IMR-90 (cell line): ENCODE measurements around the gene PEX7. TPM values are rescaled to one million over a fixed set of nuclear protein-coding genes. Genes with fewer than 3 reads are reported as not detected.

ENCODE experiments used
- ATAC-seq: fragments of 200-7000 bp; cut with Tn5 transposase; 2 replicates; pipeline ENCODE4 v1.9.1; 2020; ENCODE audit warnings: low read depth, mild to moderate bottlenecking, moderate library complexity
- BruUV-seq: library from RNA; stranded (reverse); fragments of 400-500 nt; replicated peaks from 2 replicates; lab custom pipeline; 2021; lab: Mats Ljungman, UMichigan
- CTCF ChIA-PET: fragments of 300-600 bp; formaldehyde crosslinking; extraction: SDS; loops from one replicate; lab custom pipeline; 2021; ENCODE audit warnings: antibody characterized with exemption; lab: Yijun Ruan, JAX
- POLR2A ChIA-PET: fragments of 300-600 bp; sonication (Branson Sonifier 250); formaldehyde crosslinking; loops from one replicate; lab custom pipeline; 2022; ENCODE audit warnings: antibody characterized with exemption; ENCODE audit not compliant: unreplicated experiment; lab: Charles Lee
- DNase-seq: peaks from one replicate; pipeline ENCODE4 v3.0.0; 2013
- H2AFZ ChIP-seq: replicated peaks from 2 replicates; pipeline ENCODE3; 2013; ENCODE audit warnings: low read length, mild to moderate bottlenecking; ENCODE audit not compliant: poor library complexity
- H2AK5ac ChIP-seq: 2 replicates; pipeline ENCODE4 v1.6.1; 2013; ENCODE audit warnings: low read depth, low read length, inconsistent platforms
- H2AK9ac ChIP-seq: replicated peaks from 2 replicates; pipeline ENCODE3; 2013; ENCODE audit warnings: mild to moderate bottlenecking, low read depth, low read length, moderate library complexity; ENCODE audit not compliant: poor library complexity
- H2BK120ac ChIP-seq: 2 replicates; pipeline ENCODE4 v1.6.1; 2013; ENCODE audit warnings: low read depth, low read length, inconsistent platforms
- H2BK15ac ChIP-seq: 3 replicates; pipeline ENCODE4 v1.6.1; 2013; ENCODE audit warnings: low read depth, low read length, inconsistent platforms
- H2BK20ac ChIP-seq: 2 replicates; pipeline ENCODE4 v1.6.1; 2013; ENCODE audit warnings: low read depth, mild to moderate bottlenecking, inconsistent platforms, low read length, moderate library complexity
- H2BK5ac ChIP-seq: 2 replicates; pipeline ENCODE4 v1.6.1; 2013; ENCODE audit warnings: mild to moderate bottlenecking, low read depth, low read length, inconsistent platforms; ENCODE audit not compliant: poor library complexity, severe bottlenecking
- H3K14ac ChIP-seq: replicated peaks from 2 replicates; pipeline ENCODE4 v1.6.1; 2013; ENCODE audit warnings: low read depth, low read length, inconsistent platforms
- H3K18ac ChIP-seq: 2 replicates; pipeline ENCODE4 v1.6.1; 2013; ENCODE audit warnings: low read depth, low read length, control low read depth
- H3K23ac ChIP-seq: 2 replicates; pipeline ENCODE4 v1.6.1; 2013; ENCODE audit warnings: low read depth, low read length, inconsistent platforms
- H3K27ac ChIP-seq: 2 replicates; pipeline ENCODE4 v1.5.1; 2013; ENCODE audit warnings: mild to moderate bottlenecking, control low read depth, low read length; ENCODE audit not compliant: insufficient read depth
- H3K27me3 ChIP-seq: 2 replicates; pipeline ENCODE4 v1.6.1; 2013; ENCODE audit warnings: low read length; ENCODE audit not compliant: control insufficient read depth, insufficient read depth
- H3K36me3 ChIP-seq: 2 replicates; pipeline ENCODE4 v1.6.1; 2013; ENCODE audit warnings: low read length, mixed read lengths; ENCODE audit not compliant: control insufficient read depth, insufficient read depth
- H3K4ac ChIP-seq: 2 replicates; pipeline ENCODE4 v1.6.1; 2013; ENCODE audit warnings: low read depth, low read length, inconsistent platforms
- H3K4me1 ChIP-seq: 2 replicates; pipeline ENCODE4 v1.6.1; 2013; ENCODE audit warnings: low read length, mixed read lengths; ENCODE audit not compliant: control insufficient read depth, insufficient read depth
- H3K4me2 ChIP-seq: 2 replicates; pipeline ENCODE4 v1.6.1; 2013; ENCODE audit warnings: low read depth, mild to moderate bottlenecking, control low read depth, low read length, moderate library complexity
- H3K4me3 ChIP-seq: 2 replicates; pipeline ENCODE4 v1.5.1; 2013; ENCODE audit warnings: low read depth, mild to moderate bottlenecking, control low read depth, low read length, moderate library complexity; ENCODE audit not compliant: insufficient read depth
- H3K56ac ChIP-seq: 2 replicates; pipeline ENCODE4 v1.6.1; 2013; ENCODE audit warnings: low read length, inconsistent platforms; ENCODE audit not compliant: insufficient read depth; ENCODE audit errors: extremely low read depth
- H3K79me1 ChIP-seq, 2 experiments: 2 replicates each; pipeline ENCODE4 v1.6.1; 2013; ENCODE audit warnings: low read length in 2 of 2, inconsistent platforms in 1 of 2, low read depth in 1 of 2
- H3K9ac ChIP-seq: 2 replicates; pipeline ENCODE4 v1.6.1; 2013; ENCODE audit warnings: low read depth, low read length, control low read depth
- H3K9me1 ChIP-seq: 2 replicates; pipeline ENCODE4 v1.6.1; 2013; ENCODE audit warnings: low read length, inconsistent platforms; ENCODE audit not compliant: insufficient read depth
- H3K9me3 ChIP-seq: 2 replicates; pipeline ENCODE4 v1.6.1; 2013; ENCODE audit warnings: low read length; ENCODE audit not compliant: control insufficient read depth, insufficient read depth
- H4K20me1 ChIP-seq: 2 replicates; pipeline ENCODE4 v1.6.1; 2013; ENCODE audit warnings: low read length, inconsistent platforms; ENCODE audit not compliant: insufficient read depth
- H4K5ac ChIP-seq: 2 replicates; pipeline ENCODE4 v1.6.1; 2013; ENCODE audit warnings: mild to moderate bottlenecking, low read depth, low read length, control low read depth
- H4K8ac ChIP-seq, 2 experiments: 2 replicates each; pipeline ENCODE4 v1.6.1; 2013; ENCODE audit warnings: low read depth in 2 of 2, low read length in 2 of 2, control low read depth in 1 of 2, inconsistent platforms in 1 of 2
- H4K91ac ChIP-seq: 2 replicates; pipeline ENCODE4 v1.6.1; 2013; ENCODE audit warnings: low read depth, low read length, inconsistent platforms; ENCODE audit not compliant: insufficient read depth
- WGBS, 2 experiments: methylation state at CpG; one replicate each; pipeline versions ENCODE4 v1.1.5 to v1.1.7; 2013; ENCODE audit warnings: missing lambda C conversion rate in 2 of 2; ENCODE audit not compliant: insufficient read length in 1 of 2; ENCODE audit errors: extremely low coverage in 2 of 2; 5-methylcytosine and 5-hydroxymethylcytosine counted together
- dilution Hi-C: fragments of 300-500 bp; cut with HindIII; formaldehyde crosslinking; loops from one replicate; pipeline ENCODE4 v1.14.3; 2018; ENCODE audit warnings: low sequenced_read_pairs; ENCODE audit not compliant: unreplicated experiment
- in situ Hi-C: fragments of 300-500 bp; cut with MboI; formaldehyde crosslinking; loops from 3 replicates; pipeline ENCODE4 v1.14.3; 2019; ENCODE audit warnings: low sequenced_read_pairs, inconsistent platforms, mixed read lengths
- intact Hi-C: fragments of 100-400 bp; cut with micrococcal nuclease; formaldehyde crosslinking; loops from 2 replicates; pipeline ENCODE4 v1.10.0; 2022
- polyA plus RNA-seq, 3 experiments: library from polyadenylated mRNA; depleted of rRNA; stranded (reverse); fragments of >200 nt; gene quantifications; 2 replicates each; pipeline ENCODE4 v1.2.3, GENCODE V29; 2012; ENCODE audit warnings: low replicate concordance in 1 of 3
- total RNA-seq: library from RNA; depleted of rRNA; stranded (reverse); fragments of >200 nt; gene quantifications from 2 replicates; pipeline ENCODE4 v1.2.3, GENCODE V29; 2012
- TF ChIP-seq, protein P1 (sequence below): fragments of 150-350 bp; IDR thresholded peaks from 2 replicates; pipeline ENCODE4 v1.6.1; 2016; ENCODE audit warnings: low read depth, mild to moderate bottlenecking, low read length, moderate library complexity, borderline replicate concordance

The PEX7 gene
- total and polyA plus RNA-seq, 2 of the 4 experiments (the other 2 are of a cell fraction), result 5.4 to 7.0 TPM

DNA sequence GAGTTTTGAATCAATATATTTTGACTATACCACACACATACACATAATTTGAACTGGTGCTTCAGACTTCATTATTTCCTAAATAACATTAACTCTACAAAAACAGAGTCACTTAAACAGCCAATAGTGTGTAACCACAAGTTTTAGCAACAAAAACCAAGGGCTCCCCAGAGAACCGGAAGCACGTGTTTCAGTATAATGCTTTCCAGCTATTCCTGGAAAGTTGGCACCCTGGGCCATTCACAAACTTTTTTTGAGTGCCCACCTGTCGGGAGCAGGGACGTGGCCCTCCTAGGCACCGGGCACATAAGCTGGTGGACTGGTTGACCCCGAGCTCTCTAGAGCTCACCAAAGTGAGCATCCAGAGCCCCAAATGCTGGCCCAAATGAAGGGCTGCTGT is 97.8 kb downstream of the PEX7 start:
- Histone ChIP-seq H3K4ac (no peak overlapping the region), H4K5ac (no peak overlapping the region), H3K4me1 (no peaks in the 10 kb centered on the region; the same call in 1 of the 2 replicates), H3K18ac (no peak overlapping the region), H2BK20ac (no peak overlapping the region), H3K27ac (no peak overlapping the region), H2BK120ac (no peak overlapping the region), H2AFZ (no peak overlapping the region), H3K4me2 (no peak overlapping the region; the same call in 1 of the 2 replicates), H3K79me1 (no peaks in the 10 kb centered on the region), H4K91ac (no peak overlapping the region), H2BK5ac (no peak overlapping the region), H3K9me1 (no peaks in the 10 kb centered on the region), H4K8ac (no peak overlapping the region), H3K23ac (no peak overlapping the region), H3K9ac (no peak overlapping the region), H4K20me1 (no peaks in the 10 kb centered on the region), H3K9me3 (no peaks in the 10 kb centered on the region), H3K36me3 (no peaks in the 10 kb centered on the region), H2AK5ac (no peak overlapping the region), H2AK9ac (no peak overlapping the region), H2BK15ac (no peak overlapping the region), H3K27me3 (peaks cover 48% of the 10 kb centered on the region), H3K4me3 (no peak overlapping the region), H3K14ac (no peak overlapping the region), H3K56ac (no peak overlapping the region)
- TF ChIP-seq, protein P1, sequence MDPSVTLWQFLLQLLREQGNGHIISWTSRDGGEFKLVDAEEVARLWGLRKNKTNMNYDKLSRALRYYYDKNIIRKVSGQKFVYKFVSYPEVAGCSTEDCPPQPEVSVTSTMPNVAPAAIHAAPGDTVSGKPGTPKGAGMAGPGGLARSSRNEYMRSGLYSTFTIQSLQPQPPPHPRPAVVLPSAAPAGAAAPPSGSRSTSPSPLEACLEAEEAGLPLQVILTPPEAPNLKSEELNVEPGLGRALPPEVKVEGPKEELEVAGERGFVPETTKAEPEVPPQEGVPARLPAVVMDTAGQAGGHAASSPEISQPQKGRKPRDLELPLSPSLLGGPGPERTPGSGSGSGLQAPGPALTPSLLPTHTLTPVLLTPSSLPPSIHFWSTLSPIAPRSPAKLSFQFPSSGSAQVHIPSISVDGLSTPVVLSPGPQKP, result no peak
- no TSS peak for BruUV-seq
- DNase-seq (no peak), ATAC-seq (no peak)
- 25% methylated on average over 5 of the region's 6 CpGs; no CpG with 5 or more reads in 1 of the 2 experiments for WGBS, 2 experiments
- dilution Hi-C loops, result no loop called here
- POLR2A ChIA-PET, result interaction anchor here (0.8 kb wide), 1 partner anchor 9 kb away, joined by 3 read pairs; no protein-coding TSS in a partner anchor
- CTCF ChIA-PET, result no interaction called here
- intact Hi-C loops, result no loop called here
- in situ Hi-C loops, result no loop called here
